ENCODE data around the gene NECAB2.

NECAB2 gene

GRCh38 chr16:84042308-84042878 is 74.3 kb downstream of the NECAB2 start, which contains the start of gene SLC38A8:
SLC38A8 (minus strand) TSS chr16:84042795; CDS start chr16:84042157, 638 bp downstream.
- TF ChIP-seq Cebpa-rat (IDR thresholded peaks at IDR 0.05): no peak
- H3K27me3 ChIP-seq: no peaks in the 10 kb centered on the region
- no peak within 1 kb of the TSS for H3K9ac ChIP-seq

GRCh38 chr16:84042879-84043485 is 74.9 kb downstream of the NECAB2 start:
- H3K4me1 ChIP-seq: peaks cover 21% of the 10 kb centered on the region
- H3K9ac ChIP-seq: no peak overlapping the region
- no peak overlapping the region for H3K4me3 ChIP-seq
- no peak overlapping the region for H3K27ac ChIP-seq
- H3K4me2 ChIP-seq: peak overlapping the region; percentile 48; the same call in 1 of the 2 replicates
- H3K36me3 ChIP-seq: peaks cover 3% of the 10 kb centered on the region; the same call in 1 of the 2 replicates
- peaks cover 22% of the 10 kb centered on the region; the same call in 1 of the 2 replicates for H4K20me1 ChIP-seq
- no peaks in the 10 kb centered on the region for H3K9me3 ChIP-seq
- no peaks in the 10 kb centered on the region for H3K27me3 ChIP-seq
- TF ChIP-seq Cebpa-rat (IDR thresholded peaks at IDR 0.05): no peak

More at GRCh38 chr16:84042308-84042878, 74.3 kb downstream of the NECAB2 start, which contains the start of gene SLC38A8:
- Histone ChIP-seq H3K4me1 (peaks cover 21% of the 10 kb centered on the region), H3K27ac (no peak within 1 kb of the TSS), H3K9me3 (no peaks in the 10 kb centered on the region), H3K4me3 (no peak within 1 kb of the TSS), H3K36me3 (no peaks in the 10 kb centered on the region; the same call in 1 of the 2 replicates), H3K4me2 (peak within 1 kb of the TSS; percentile 48), H4K20me1 (peaks cover 17% of the 10 kb centered on the region; the same call in 1 of the 2 replicates)

- Histone ChIP-seq H3K4me1 (peaks cover 21% of the 10 kb centered on the region), H3K9me3 (no peaks in the 10 kb centered on the region), H3K4me3 (no peak overlapping the region), H3K36me3 (peaks cover 10% of the 10 kb centered on the region; the same call in 1 of the 2 replicates), H3K27ac (no peak overlapping the region), H3K27me3 (no peaks in the 10 kb centered on the region), H3K9ac (no peak overlapping the region), H3K4me2 (peak overlapping the region; percentile 48), H4K20me1 (peaks cover 22% of the 10 kb centered on the region; the same call in 1 of the 2 replicates)
- TF ChIP-seq Cebpa-rat (IDR thresholded peaks at IDR 0.05): no peak
Measured at GRCh38 chr16:84043486-84044117, 75.6 kb downstream of the NECAB2 start.

- Histone ChIP-seq H3K4me1 (peaks cover 22% of the 10 kb centered on the region), H3K4me3 (no peak overlapping the region), H3K27ac (no peak overlapping the region), H3K27me3 (no peaks in the 10 kb centered on the region), H3K9ac (no peak overlapping the region), H3K9me3 (no peaks in the 10 kb centered on the region), H3K36me3 (peaks cover 15% of the 10 kb centered on the region; the same call in 1 of the 2 replicates), H4K20me1 (peaks cover 26% of the 10 kb centered on the region; the same call in 1 of the 2 replicates), H3K4me2 (no peak overlapping the region)
- TF ChIP-seq Cebpa-rat (IDR thresholded peaks at IDR 0.05): no peak
Measured at GRCh38 chr16:84044118-84044488, 76.1 kb downstream of the NECAB2 start.

GRCh38 chr16:84045001-84045817 is 77.2 kb downstream of the NECAB2 start:
- no peak for TF ChIP-seq Cebpa-rat (IDR thresholded peaks at IDR 0.05)
- H3K9me3 ChIP-seq: no peaks in the 10 kb centered on the region
- H3K27me3 ChIP-seq: no peaks in the 10 kb centered on the region
- no peak overlapping the region for H3K4me3 ChIP-seq
- H4K20me1 ChIP-seq: peaks cover 36% of the 10 kb centered on the region; the same call in 1 of the 2 replicates
- no peak overlapping the region for H3K9ac ChIP-seq
- peaks cover 32% of the 10 kb centered on the region for H3K4me1 ChIP-seq
- no peak overlapping the region for H3K27ac ChIP-seq
- H3K36me3 ChIP-seq: peaks cover 26% of the 10 kb centered on the region
- H3K4me2 ChIP-seq: no peak overlapping the region

GRCh38 chr16:84045818-84046470 is 77.9 kb downstream of the NECAB2 start:
- no peak for TF ChIP-seq Cebpa-rat (IDR thresholded peaks at IDR 0.05)
- H3K9ac ChIP-seq: no peak overlapping the region
- H3K4me3 ChIP-seq: no peak overlapping the region
- no peak overlapping the region for H3K4me2 ChIP-seq
- peaks cover 30% of the 10 kb centered on the region for H3K4me1 ChIP-seq
- peaks cover 40% of the 10 kb centered on the region; the same call in 1 of the 2 replicates for H4K20me1 ChIP-seq
- H3K36me3 ChIP-seq: peaks cover 30% of the 10 kb centered on the region
- H3K27me3 ChIP-seq: no peaks in the 10 kb centered on the region
- H3K9me3 ChIP-seq: no peaks in the 10 kb centered on the region
- H3K27ac ChIP-seq: no peak overlapping the region

GRCh38 chr16:84047206-84047605 is 79.2 kb downstream of the NECAB2 start:
- no peaks in the 10 kb centered on the region for H3K9me3 ChIP-seq
- TF ChIP-seq Cebpa-rat (IDR thresholded peaks at IDR 0.05): no peak
- peaks cover 41% of the 10 kb centered on the region; the same call in 1 of the 2 replicates for H4K20me1 ChIP-seq
- peaks cover 29% of the 10 kb centered on the region for H3K4me1 ChIP-seq
- H3K27me3 ChIP-seq: no peaks in the 10 kb centered on the region
- H3K4me2 ChIP-seq: no peak overlapping the region
- H3K27ac ChIP-seq: no peak overlapping the region
- no peak overlapping the region for H3K9ac ChIP-seq
- peaks cover 38% of the 10 kb centered on the region for H3K36me3 ChIP-seq
- no peak overlapping the region for H3K4me3 ChIP-seq

GRCh38 chr16:84047626-84048025 is 79.6 kb downstream of the NECAB2 start:
- Histone ChIP-seq H4K20me1 (peaks cover 45% of the 10 kb centered on the region), H3K36me3 (peaks cover 42% of the 10 kb centered on the region), H3K4me2 (no peak overlapping the region), H3K4me1 (peaks cover 32% of the 10 kb centered on the region), H3K27me3 (no peaks in the 10 kb centered on the region), H3K4me3 (no peak overlapping the region), H3K9me3 (no peaks in the 10 kb centered on the region), H3K27ac (no peak overlapping the region), H3K9ac (no peak overlapping the region)
- TF ChIP-seq Cebpa-rat (IDR thresholded peaks at IDR 0.05): no peak

GRCh38 chr16:84048270-84048669 is 80.2 kb downstream of the NECAB2 start:
- Histone ChIP-seq H3K27me3 (no peaks in the 10 kb centered on the region), H3K9me3 (no peaks in the 10 kb centered on the region), H3K4me2 (no peak overlapping the region), H4K20me1 (peaks cover 51% of the 10 kb centered on the region), H3K4me3 (no peak overlapping the region), H3K9ac (no peak overlapping the region), H3K36me3 (peaks cover 48% of the 10 kb centered on the region), H3K27ac (no peak overlapping the region), H3K4me1 (peaks cover 26% of the 10 kb centered on the region)
- no peak for TF ChIP-seq Cebpa-rat (IDR thresholded peaks at IDR 0.05)

All from BLaER1 (cell line).